ENCODE measurements around the gene GGN. TPM values are rescaled to one million over a fixed set of nuclear protein-coding genes. Genes with fewer than 3 reads are reported as not detected.

Gene GGN
- polyA plus RNA-seq, 1 of the 3 experiments (the other 2 are of a cell fraction): 0.48 TPM

- ChIA-PET POLR2A (interaction anchor here (1.4 kb wide), 1 partner anchor 16 kb away, joined by 4 read pairs; the partner anchor contains the start of gene PSMD8), CTCF (interaction anchor here (1.7 to 2.4 kb wide), 2 partner anchors 22 to 460 kb away, joined by 4 to 6 read pairs; partner anchors contain the start of gene CATSPERG)
- Histone ChIP-seq H3K4me2 (no peak overlapping the region), H3K79me2 (ENCODE audit: insufficient read depth) (no peaks in the 10 kb centered on the region), H3K36me3 (replicated peaks in 1 of 2; ENCODE audit: control insufficient read depth in 1 of 2, insufficient read depth in 2 of 2, low read length in 1 of 2) (no peaks in the 10 kb centered on the region), H3K27me3 (ENCODE audit: insufficient read depth) (peaks cover 41% of the 10 kb centered on the region), H4K20me1 (ENCODE audit: insufficient read depth) (no peaks in the 10 kb centered on the region), H3K9me2 (no peaks in the 10 kb centered on the region), H3K9me3 (no peaks in the 10 kb centered on the region), H3K4me1 (ENCODE audit: control insufficient read depth in 1 of 2, insufficient read depth in 2 of 2, low read depth in 1 of 2, low read length in 1 of 2) (peaks cover 0 to 10% of the 10 kb centered on the region in 2 experiments; a peak in 1 of 4 replicates), H3K4me3 (ENCODE audit: low read depth in 2 of 2, low read length in 1 of 2) (no peak overlapping the region), H3K9ac (no peak overlapping the region), H3K27ac (ENCODE audit: low read depth in 2 of 2, low read length in 1 of 2) (no peak overlapping the region), H3F3A (replicated peaks; ENCODE audit: insufficient read depth) (peaks cover 6% of the 10 kb centered on the region), H2AFZ (ENCODE audit: low read depth) (no peak overlapping the region)
- no peak for DNase-seq
- no peak for TF ChIP-seq CTCF (IDR thresholded peaks at IDR 0.05)
- TF ChIP-seq ZBTB33 (IDR thresholded peaks at IDR 0.05; ENCODE audit: borderline replicate concordance, low read depth): no peak
- no peak for TF ChIP-seq SMC3 (IDR thresholded peaks at IDR 0.05; ENCODE audit: low read depth, low read length)
- no peak for TF ChIP-seq TEAD4 (IDR thresholded peaks at IDR 0.05; ENCODE audit: borderline replicate concordance, insufficient read depth)
- TF ChIP-seq FOSL2 (IDR thresholded peaks at IDR 0.05; ENCODE audit: borderline replicate concordance, low read depth): no peak
- no peak for TF ChIP-seq NFIC (IDR thresholded peaks at IDR 0.05; ENCODE audit: borderline replicate concordance)
- no peak for TF ChIP-seq MEF2A (IDR thresholded peaks at IDR 0.05; ENCODE audit: borderline replicate concordance, low read depth)
- TF ChIP-seq TCF12 (IDR thresholded peaks at IDR 0.05): no peak
- no peak for TF ChIP-seq EZH2phosphoT487 (IDR thresholded peaks at IDR 0.05; ENCODE audit: borderline replicate concordance, low read depth)
- no peak for TF ChIP-seq RAD21 (IDR thresholded peaks at IDR 0.05; ENCODE audit: low read length)
- 53% methylated on average over 5 of the region's 5 CpGs for WGBS (ENCODE audit: low lambda C conversion rate)
Measured at GRCh38 chr19:38358071-38358470, 29.8 kb downstream of the GGN start.

GRCh38 chr19:38355728-38356725 is 31.8 kb downstream of the GGN start:
- CTCF ChIA-PET: no interaction called here
- Histone ChIP-seq H3K27me3 (ENCODE audit: insufficient read depth) (peaks cover 38% of the 10 kb centered on the region), H3K9me2 (no peaks in the 10 kb centered on the region), H3F3A (replicated peaks; ENCODE audit: insufficient read depth) (no peaks in the 10 kb centered on the region), H3K9ac (no peak overlapping the region), H3K79me2 (ENCODE audit: insufficient read depth) (no peaks in the 10 kb centered on the region), H2AFZ (ENCODE audit: low read depth) (no peak overlapping the region), H3K4me2 (no peak overlapping the region), H3K36me3 (replicated peaks in 1 of 2; ENCODE audit: control insufficient read depth in 1 of 2, insufficient read depth in 2 of 2, low read length in 1 of 2) (no peaks in the 10 kb centered on the region), H4K20me1 (ENCODE audit: insufficient read depth) (no peaks in the 10 kb centered on the region), H3K4me3 (ENCODE audit: low read depth in 2 of 2, low read length in 1 of 2) (no peak overlapping the region), H3K9me3 (no peaks in the 10 kb centered on the region), H3K4me1 (ENCODE audit: control insufficient read depth in 1 of 2, insufficient read depth in 2 of 2, low read depth in 1 of 2, low read length in 1 of 2) (peaks cover 0 to 6% of the 10 kb centered on the region in 2 experiments; a peak in 1 of 4 replicates), H3K27ac (ENCODE audit: low read depth in 2 of 2, low read length in 1 of 2) (no peak overlapping the region)
- POLR2A ChIA-PET: interaction anchor here (0.6 kb wide), 1 partner anchor 297 kb away, joined by 5 read pairs; no protein-coding TSS in a partner anchor
- 52% methylated on average over 16 of the region's 16 CpGs for WGBS (ENCODE audit: low lambda C conversion rate)
- TF ChIP-seq SMC3 (IDR thresholded peaks at IDR 0.05; ENCODE audit: low read depth, low read length): no peak
- no peak for TF ChIP-seq MAX (IDR thresholded peaks at IDR 0.05; ENCODE audit: low read depth)
- no peak for TF ChIP-seq RFX5 (IDR thresholded peaks at IDR 0.05; ENCODE audit: low read length)
- TF ChIP-seq RCOR1 (IDR thresholded peaks at IDR 0.05; ENCODE audit: low read length): no peak
- no peak for TF ChIP-seq TCF12 (IDR thresholded peaks at IDR 0.05)
- no peak for TF ChIP-seq FOSL2 (IDR thresholded peaks at IDR 0.05; ENCODE audit: borderline replicate concordance, low read depth)
- DNase-seq: no peak

Data from SK-N-SH (cell line).